Keratinocyte (primary cell): Measurements from ENCODE around the gene SP140L.

ENCODE experiments used
- EZH2 ChIP-seq: IDR thresholded peaks from one replicate; pipeline ENCODE4 v1.6.1; 2012; ENCODE audit warnings: inconsistent platforms, mild to moderate bottlenecking, low read length, moderate library complexity
- TF ChIP-seq, protein P1 (sequence below), 3 experiments: IDR thresholded peaks in 1 of 3; conservative IDR thresholded peaks in 1 of 3; optimal IDR thresholded peaks in 1 of 3; 2 replicates in 2 of 3; 3 replicates in 1 of 3; pipeline versions ENCODE3 to v1.5.1; 2011; ENCODE audit warnings: low read length in 3 of 3, mild to moderate bottlenecking in 3 of 3, moderate library complexity in 2 of 3, control low read depth in 1 of 3, inconsistent platforms in 1 of 3; ENCODE audit not compliant: insufficient read depth in 2 of 3; ENCODE audit errors: extremely low read depth in 1 of 3

DNA sequence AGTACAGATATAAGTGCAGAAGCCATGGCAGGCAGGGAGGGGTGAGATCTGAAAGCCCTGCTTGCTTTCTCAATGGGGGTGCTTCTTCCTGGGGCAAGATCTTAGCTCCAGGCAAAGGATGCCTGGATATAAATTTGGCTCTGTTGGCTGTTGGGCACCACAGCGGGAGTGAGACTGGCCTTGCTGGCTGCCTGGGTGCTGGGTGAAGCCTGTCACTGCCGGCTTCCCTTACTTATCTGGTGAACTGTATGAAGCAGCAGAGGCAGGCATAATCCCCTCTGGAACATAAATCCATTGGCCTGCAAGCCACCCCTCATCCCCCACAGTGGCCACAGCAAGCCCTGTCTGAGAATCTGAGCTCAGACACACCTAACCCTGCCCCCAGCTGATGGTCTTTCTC is 27.4 kb upstream of the SP140L start:
- TF ChIP-seq, protein P1, sequence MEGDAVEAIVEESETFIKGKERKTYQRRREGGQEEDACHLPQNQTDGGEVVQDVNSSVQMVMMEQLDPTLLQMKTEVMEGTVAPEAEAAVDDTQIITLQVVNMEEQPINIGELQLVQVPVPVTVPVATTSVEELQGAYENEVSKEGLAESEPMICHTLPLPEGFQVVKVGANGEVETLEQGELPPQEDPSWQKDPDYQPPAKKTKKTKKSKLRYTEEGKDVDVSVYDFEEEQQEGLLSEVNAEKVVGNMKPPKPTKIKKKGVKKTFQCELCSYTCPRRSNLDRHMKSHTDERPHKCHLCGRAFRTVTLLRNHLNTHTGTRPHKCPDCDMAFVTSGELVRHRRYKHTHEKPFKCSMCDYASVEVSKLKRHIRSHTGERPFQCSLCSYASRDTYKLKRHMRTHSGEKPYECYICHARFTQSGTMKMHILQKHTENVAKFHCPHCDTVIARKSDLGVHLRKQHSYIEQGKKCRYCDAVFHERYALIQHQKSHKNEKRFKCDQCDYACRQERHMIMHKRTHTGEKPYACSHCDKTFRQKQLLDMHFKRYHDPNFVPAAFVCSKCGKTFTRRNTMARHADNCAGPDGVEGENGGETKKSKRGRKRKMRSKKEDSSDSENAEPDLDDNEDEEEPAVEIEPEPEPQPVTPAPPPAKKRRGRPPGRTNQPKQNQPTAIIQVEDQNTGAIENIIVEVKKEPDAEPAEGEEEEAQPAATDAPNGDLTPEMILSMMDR (optimal IDR thresholded peaks at IDR 0.05 in 1 of 3, IDR thresholded peaks at IDR 0.05 in 1 of 3, conservative IDR thresholded peaks at IDR 0.05 in 1 of 3; ENCODE audit: extremely low read depth in 1 of 3, insufficient read depth in 2 of 3, low read length in 3 of 3), result no peak
- no peak for TF ChIP-seq EZH2
